Astrocyte (in vitro differentiated cells and primary cell): ENCODE measurements around the gene CARD8.

Experiments used
- EZH2 ChIP-seq: IDR thresholded peaks from 2 replicates; pipeline ENCODE4 v1.6.1; 2012; ENCODE audit warnings: mild to moderate bottlenecking, low read length, inconsistent platforms; ENCODE audit not compliant: insufficient read depth
- TF ChIP-seq, protein P1 (sequence below): IDR thresholded peaks from 2 replicates; pipeline ENCODE4 v1.5.1; 2011; ENCODE audit warnings: low read depth, mild to moderate bottlenecking, inconsistent platforms, low read length, moderate library complexity; ENCODE audit not compliant: insufficient read depth

DNA sequence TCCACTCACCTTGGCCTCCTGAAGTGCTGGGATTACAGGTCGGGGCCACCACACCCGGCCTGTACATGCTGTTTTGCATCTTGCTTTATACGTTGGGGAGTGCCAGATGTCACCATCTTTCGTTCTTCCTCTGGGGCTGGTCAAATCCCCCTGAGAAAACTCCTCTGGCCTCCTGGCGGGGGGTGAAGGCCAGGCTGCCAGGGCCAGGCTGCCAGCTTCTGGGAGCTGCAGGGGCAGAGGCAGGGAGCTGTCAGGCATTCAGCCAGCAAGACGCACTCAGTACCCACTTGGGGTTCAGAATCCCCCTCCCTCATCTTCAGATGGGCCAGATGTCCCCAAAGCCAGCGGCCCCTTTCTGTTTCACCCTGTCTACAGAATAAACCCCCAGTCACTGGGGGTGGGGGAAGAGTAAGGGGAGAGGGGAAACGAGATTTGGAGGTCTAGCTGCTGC, 69.1 kb downstream of the CARD8 start:
- TF ChIP-seq, protein P1, sequence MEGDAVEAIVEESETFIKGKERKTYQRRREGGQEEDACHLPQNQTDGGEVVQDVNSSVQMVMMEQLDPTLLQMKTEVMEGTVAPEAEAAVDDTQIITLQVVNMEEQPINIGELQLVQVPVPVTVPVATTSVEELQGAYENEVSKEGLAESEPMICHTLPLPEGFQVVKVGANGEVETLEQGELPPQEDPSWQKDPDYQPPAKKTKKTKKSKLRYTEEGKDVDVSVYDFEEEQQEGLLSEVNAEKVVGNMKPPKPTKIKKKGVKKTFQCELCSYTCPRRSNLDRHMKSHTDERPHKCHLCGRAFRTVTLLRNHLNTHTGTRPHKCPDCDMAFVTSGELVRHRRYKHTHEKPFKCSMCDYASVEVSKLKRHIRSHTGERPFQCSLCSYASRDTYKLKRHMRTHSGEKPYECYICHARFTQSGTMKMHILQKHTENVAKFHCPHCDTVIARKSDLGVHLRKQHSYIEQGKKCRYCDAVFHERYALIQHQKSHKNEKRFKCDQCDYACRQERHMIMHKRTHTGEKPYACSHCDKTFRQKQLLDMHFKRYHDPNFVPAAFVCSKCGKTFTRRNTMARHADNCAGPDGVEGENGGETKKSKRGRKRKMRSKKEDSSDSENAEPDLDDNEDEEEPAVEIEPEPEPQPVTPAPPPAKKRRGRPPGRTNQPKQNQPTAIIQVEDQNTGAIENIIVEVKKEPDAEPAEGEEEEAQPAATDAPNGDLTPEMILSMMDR, result no peak
- no peak for TF ChIP-seq EZH2
